Duodenal mucosa (tissue), 2 donors: ENCODE results near the gene EARS2.
"Not testable (repeated sequence)": the region's sequence is repeated elsewhere in the genome, so short reads cannot be mapped to it uniquely, and the experiment has no call there.

Source experiments
- H3K27ac ChIP-seq: one replicate; pipeline ENCODE4 v1.7.0; 2013; ENCODE audit warnings: low read depth, low read length
- H3K27me3 ChIP-seq, 2 donors: one replicate each; pipeline ENCODE4 v1.7.0; 2013; ENCODE audit warnings: low read length in 2 of 2, control low read depth in 1 of 2; ENCODE audit not compliant: insufficient read depth in 2 of 2, control insufficient read depth in 1 of 2
- H3K36me3 ChIP-seq, 2 donors: one replicate each; pipeline ENCODE4 v1.7.0; 2013; ENCODE audit warnings: low read length in 2 of 2, control low read depth in 1 of 2; ENCODE audit not compliant: insufficient read depth in 2 of 2, control insufficient read depth in 1 of 2
- H3K4me1 ChIP-seq, 2 donors: one replicate each; pipeline ENCODE4 v1.7.0; 2013; ENCODE audit warnings: low read length in 2 of 2, control low read depth in 1 of 2; ENCODE audit not compliant: insufficient read depth in 2 of 2, control insufficient read depth in 1 of 2
- H3K4me3 ChIP-seq, 2 donors: one replicate each; pipeline ENCODE4 v1.7.0; 2013; ENCODE audit warnings: low read length in 2 of 2, low read depth in 1 of 2
- H3K9ac ChIP-seq, 2 donors: one replicate each; pipeline ENCODE4 v1.7.0; 2013; ENCODE audit warnings: low read length in 2 of 2, low read depth in 1 of 2
- H3K9me3 ChIP-seq, 2 donors: one replicate each; pipeline ENCODE4 v1.7.0; 2013; ENCODE audit warnings: low read length in 2 of 2, control low read depth in 1 of 2; ENCODE audit not compliant: control insufficient read depth in 1 of 2

EARS2 gene

DNA sequence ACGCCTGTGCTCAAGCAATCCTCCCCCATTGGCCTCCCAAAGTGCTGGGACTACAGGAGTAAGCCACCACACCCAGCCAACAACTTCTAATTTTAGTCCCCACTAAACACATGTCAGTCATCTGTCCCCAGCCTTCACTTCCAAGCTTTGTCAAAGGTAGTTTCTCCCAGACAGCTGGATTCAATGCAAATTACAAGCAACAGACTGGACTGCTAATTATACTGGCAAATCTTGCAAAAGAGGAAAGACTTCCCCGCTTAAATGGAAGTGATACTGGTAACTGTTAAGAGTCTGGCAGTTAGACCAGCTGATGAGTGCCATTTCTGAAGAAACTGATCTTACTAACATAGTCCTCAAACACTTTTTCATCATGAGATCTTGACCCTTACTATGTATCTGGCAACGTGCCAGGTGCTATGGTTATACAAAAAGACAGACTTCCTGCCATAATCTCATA lies 38.7 kb downstream of the EARS2 start:
- no peaks in the 10 kb centered on the region for H3K9me3 ChIP-seq
- no peak overlapping the region for H3K9ac ChIP-seq
- no peak overlapping the region for H3K27ac ChIP-seq
- peaks cover 0 to 3% of the 10 kb centered on the region in 2 donors for H3K4me1 ChIP-seq
- H3K4me3 ChIP-seq, result no peak overlapping the region
- no peaks in the 10 kb centered on the region for H3K27me3 ChIP-seq
- peaks cover 12 to 21% of the 10 kb centered on the region in 2 donors for H3K36me3 ChIP-seq

GRCh38 chr16:23516366-23517137 lies 40.6 kb downstream of the EARS2 start:
- H3K9ac ChIP-seq, result no peak overlapping the region
- H3K27ac ChIP-seq, result no peak overlapping the region
- H3K36me3 ChIP-seq, result peaks cover 2 to 6% of the 10 kb centered on the region in 2 donors
- H3K4me3 ChIP-seq, result no peak overlapping the region
- H3K27me3 ChIP-seq, result no peaks in the 10 kb centered on the region
- no peaks in the 10 kb centered on the region for H3K9me3 ChIP-seq
- H3K4me1 ChIP-seq, result peaks cover 0 to 3% of the 10 kb centered on the region in 2 donors

DNA sequence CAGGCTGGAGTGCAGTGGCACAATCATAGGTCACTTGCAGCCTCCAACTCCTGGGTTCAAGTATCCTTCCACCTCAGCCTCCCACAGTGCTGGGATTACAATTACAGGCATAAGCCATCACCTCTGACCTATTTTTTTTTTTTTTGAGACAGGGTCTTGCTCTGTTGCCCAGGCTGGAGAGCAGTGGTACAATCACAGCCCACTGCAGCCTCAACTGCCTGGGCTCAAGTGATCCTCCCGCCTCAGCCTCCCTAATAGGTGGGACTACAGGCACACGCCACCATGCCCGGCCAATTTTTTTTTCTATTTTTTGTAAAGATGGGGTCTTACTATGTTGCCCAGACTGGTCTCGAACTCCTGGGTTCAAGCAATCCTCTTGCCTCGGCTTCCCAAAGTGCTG lies 41.3 kb downstream of the EARS2 start:
- H3K27me3 ChIP-seq, result no peaks in the 10 kb centered on the region
- H3K9ac ChIP-seq, result no peak overlapping the region
- H3K27ac ChIP-seq, result no peak overlapping the region
- no peaks in the 10 kb centered on the region for H3K9me3 ChIP-seq
- no peak overlapping the region for H3K4me3 ChIP-seq
- peaks cover 2 to 6% of the 10 kb centered on the region in 2 donors for H3K36me3 ChIP-seq
- peaks cover 0 to 3% of the 10 kb centered on the region in 2 donors for H3K4me1 ChIP-seq

GRCh38 chr16:23514381-23515152 lies 42.6 kb downstream of the EARS2 start:
- Histone ChIP-seq H3K4me3 (no peak overlapping the region), H3K27ac (no peak overlapping the region), H3K9me3 (no peaks in the 10 kb centered on the region), H3K36me3 (peaks cover 2 to 4% of the 10 kb centered on the region in 2 donors), H3K4me1 (peaks cover 0 to 3% of the 10 kb centered on the region in 2 donors), H3K27me3 (no peaks in the 10 kb centered on the region), H3K9ac (no peak overlapping the region)

GRCh38 chr16:23512168-23512695 lies 44.9 kb downstream of the EARS2 start:
- Histone ChIP-seq H3K36me3 (no peaks in the 10 kb centered on the region), H3K27ac (no peak overlapping the region), H3K9me3 (no peaks in the 10 kb centered on the region)

GRCh38 chr16:23511731-23512130 lies 45.4 kb downstream of the EARS2 start:
- no peak overlapping the region for H3K4me3 ChIP-seq
- no peak overlapping the region for H3K9ac ChIP-seq
- no peaks in the 10 kb centered on the region for H3K9me3 ChIP-seq
- no peak overlapping the region for H3K27ac ChIP-seq
- no peaks in the 10 kb centered on the region for H3K36me3 ChIP-seq
- no peaks in the 10 kb centered on the region for H3K27me3 ChIP-seq
- H3K4me1 ChIP-seq, result peaks cover 12 to 21% of the 10 kb centered on the region in 2 donors

More at GRCh38 chr16:23512168-23512695, 44.9 kb downstream of the EARS2 start:
- no peak overlapping the region for H3K4me3 ChIP-seq
- peaks cover 8 to 19% of the 10 kb centered on the region in 2 donors for H3K4me1 ChIP-seq
- H3K9ac ChIP-seq, result no peak overlapping the region
- H3K27me3 ChIP-seq, result no peaks in the 10 kb centered on the region

DNA sequence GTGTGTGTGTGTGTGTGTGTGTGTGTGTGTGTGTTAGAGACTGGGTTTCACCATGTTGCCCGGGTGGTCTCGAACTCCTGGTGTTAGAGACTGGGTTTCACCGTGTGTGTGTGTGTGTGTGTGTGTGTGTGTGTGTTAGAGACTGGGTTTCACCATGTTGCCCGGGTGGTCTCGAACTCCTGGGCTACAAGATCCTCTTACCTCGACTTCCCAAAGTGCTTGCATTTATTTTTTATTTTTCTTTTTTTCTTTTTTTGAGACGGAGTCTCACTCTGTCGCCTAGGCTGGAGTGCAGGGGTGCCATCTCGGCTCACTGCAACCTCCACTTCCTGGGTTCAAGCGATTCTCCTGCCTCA lies 46.3 kb downstream of the EARS2 start:
- not testable (repeated sequence) for H3K27ac ChIP-seq, H3K9me3 ChIP-seq, H3K27me3 ChIP-seq, H3K36me3 ChIP-seq
- H3K9ac ChIP-seq, result peak overlapping the region; percentile 37 to 66
- H3K4me1 ChIP-seq, result peaks cover 21 to 28% of the 10 kb centered on the region in 2 donors
- peak overlapping the region; percentile 77 for H3K4me3 ChIP-seq

GRCh38 chr16:23510164-23510914 lies 46.8 kb downstream of the EARS2 start, which contains the start of gene GGA2:
Gene GGA2 (minus strand): TSS chr16:23510494. CDS start chr16:23510411, 83 bp downstream.
- Histone ChIP-seq H3K9ac (peak within 1 kb of the TSS; percentile 46 to 66), H3K36me3 (peaks cover 0 to 4% of the 10 kb centered on the region in 2 donors), H3K4me1 (peaks cover 23 to 28% of the 10 kb centered on the region in 2 donors), H3K4me3 (peak within 1 kb of the TSS; percentile 77), H3K27ac (peak within 1 kb of the TSS; percentile 56), H3K27me3 (no peaks in the 10 kb centered on the region), H3K9me3 (no peaks in the 10 kb centered on the region)

GRCh38 chr16:23509782-23510163 lies 47.4 kb downstream of the EARS2 start:
- Histone ChIP-seq H3K4me3 (peak overlapping the region; percentile 77), H3K27me3 (no peaks in the 10 kb centered on the region), H3K27ac (no peak overlapping the region), H3K9ac (peak overlapping the region; percentile 46 to 48), H3K9me3 (no peaks in the 10 kb centered on the region), H3K36me3 (peaks cover 0 to 4% of the 10 kb centered on the region in 2 donors), H3K4me1 (peaks cover 26 to 34% of the 10 kb centered on the region in 2 donors)
